ENCODE measurements around the gene INSC. TPM values are rescaled to one million over a fixed set of nuclear protein-coding genes. Genes with fewer than 3 reads are reported as not detected.

Gene INSC
- total and polyA plus RNA-seq, 2 of the 8 experiments (the other 6 are each of a cell fraction or from before 2014, with no cell fraction given) = 0.58 to 0.59 TPM

DNA sequence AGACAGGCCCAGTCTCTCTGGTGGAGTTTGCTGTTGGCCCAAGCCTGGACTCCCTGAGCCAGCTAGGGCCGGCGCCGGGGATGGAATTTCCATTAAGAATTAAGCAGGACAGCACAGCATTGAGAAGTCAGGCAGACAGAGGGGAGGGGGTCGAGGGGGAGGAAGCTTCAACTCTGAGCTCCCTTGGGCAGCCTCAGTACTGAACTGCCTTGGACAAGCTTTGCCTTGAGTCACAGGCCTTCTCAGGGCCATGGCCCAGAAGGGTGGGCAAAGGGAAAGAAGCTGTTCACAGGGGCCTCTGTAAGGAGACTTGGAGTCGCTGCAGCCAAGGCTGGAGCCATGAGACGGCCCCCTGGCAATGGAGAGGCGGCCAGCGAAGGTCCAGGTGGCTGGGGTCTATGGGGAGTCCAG, 2.6 kb upstream of the INSC start:
- H3K4ac ChIP-seq (replicated peaks; ENCODE audit: insufficient read length, low read depth, low read length) = no peak overlapping the region
- H3K4me3 ChIP-seq (ENCODE audit: extremely low read depth in 1 of 4, insufficient read depth in 2 of 4, low read depth in 3 of 4, low read length in 4 of 4) = no peak overlapping the region
- POLR2A ChIA-PET (ENCODE audit: partially characterized antibody) = no interaction called here
- CTCF ChIA-PET (ENCODE audit: partially characterized antibody) = interaction anchor here (0.7 to 3.0 kb wide), 5 partner anchors 11 to 205 kb away, joined by 3 to 39 read pairs (median 4); partner anchors contain the start of gene CALCB
- H2BK5ac ChIP-seq (ENCODE audit: low read depth, low read length) = no peak overlapping the region
- no peak overlapping the region for H3K14ac ChIP-seq (ENCODE audit: insufficient read length)
- H3K79me1 ChIP-seq (ENCODE audit: low read depth, low read length) = no peaks in the 10 kb centered on the region
- DNase-seq (ENCODE audit: low read depth in 1 of 2, low spot score in 2 of 2) (no peak), FAIRE-seq (no peak)
- H2AFZ ChIP-seq (ENCODE audit: low read length) = no peak overlapping the region
- H3K23me2 ChIP-seq (ENCODE audit: low read depth, low read length) = peaks cover 5% of the 10 kb centered on the region; the same call in 1 of the 2 replicates
- no peak overlapping the region for H2BK120ac ChIP-seq (replicated peaks; ENCODE audit: low read depth, low read length)
- TF ChIP-seq PHF8 (conservative IDR thresholded peaks at IDR 0.05; ENCODE audit: low read depth, low read length) (no peak), JUN (IDR thresholded peaks at IDR 0.05; ENCODE audit: low read depth, low read length) (no peak), TCF12 (IDR thresholded peaks at IDR 0.05; ENCODE audit: low read depth, low read length) (no peak), KDM4A (IDR thresholded peaks at IDR 0.05; ENCODE audit: low read depth, low read length, severe bottlenecking) (no peak), NANOG (IDR thresholded peaks at IDR 0.05; ENCODE audit: insufficient read depth, low read depth, low read length, poor library complexity, severe bottlenecking) (no peak), NRF1 (IDR thresholded peaks at IDR 0.05; ENCODE audit: low read depth, low read length) (no peak), ATF2 (IDR thresholded peaks at IDR 0.05; ENCODE audit: low read length) (no peak), CHD2 (IDR thresholded peaks at IDR 0.05; ENCODE audit: low read length) (no peak), SP2 (IDR thresholded peaks at IDR 0.05; ENCODE audit: low read length) (no peak), BACH1 (IDR thresholded peaks at IDR 0.05; ENCODE audit: low read length) (no peak)
- H2BK15ac ChIP-seq (ENCODE audit: low read length) = no peak overlapping the region
- H3K4me2 ChIP-seq (ENCODE audit: insufficient read depth in 1 of 2, low read depth in 2 of 2, low read length in 2 of 2) = no peak overlapping the region
- H3K4me1 ChIP-seq (replicated peaks in 1 of 4; ENCODE audit: control insufficient read depth in 3 of 4, insufficient read depth in 4 of 4, low read length in 3 of 4) = peaks cover 0 to 3% (median under 1%) of the 10 kb centered on the region in 4 experiments; a peak in 1 of 7 replicates
- no peak overlapping the region for H4K5ac ChIP-seq (ENCODE audit: insufficient read length, low read depth, low read length)
- peaks cover 0 to 2% of the 10 kb centered on the region in 2 experiments for H4K20me1 ChIP-seq (replicated peaks in 1 of 2; ENCODE audit: control insufficient read depth in 1 of 2, insufficient read depth in 2 of 2, low read length in 2 of 2)
- H3K27me3 ChIP-seq (replicated peaks in 1 of 4; ENCODE audit: control insufficient read depth in 3 of 4, extremely low read depth in 1 of 4, insufficient read depth in 3 of 4, low read length in 3 of 4) = peaks cover 1 to 26% (median 18%) of the 10 kb centered on the region in 4 experiments; a peak in 6 of 7 replicates
- H3K79me2 ChIP-seq (ENCODE audit: control insufficient read depth in 1 of 2, insufficient read depth in 2 of 2, low read length in 2 of 2) = no peaks in the 10 kb centered on the region
- no peak overlapping the region for H3K27ac ChIP-seq (ENCODE audit: low read depth, low read length)
- H3K18ac ChIP-seq (ENCODE audit: extremely low read depth, low read length) = no peak overlapping the region
- no peak overlapping the region for H3K56ac ChIP-seq (replicated peaks; ENCODE audit: insufficient read length, low read depth, low read length)
- WGBS, 2 experiments (ENCODE audit: extremely low coverage in 1 of 2, insufficient coverage in 1 of 2, insufficient read length in 1 of 2, insufficient replicate concordance in 2 of 2, low coverage in 1 of 2, low lambda C conversion rate in 2 of 2, missing lambda C conversion rate in 1 of 2) = 91% methylated on average over 8 of the region's 8 CpGs; no CpG with 5 or more reads in 1 of the 2 experiments
- no peak overlapping the region for H2BK20ac ChIP-seq (ENCODE audit: low read length)
- no peak overlapping the region for H2AK5ac ChIP-seq (ENCODE audit: low read depth, low read length)
- H3K9me3 ChIP-seq (ENCODE audit: insufficient read depth in 2 of 2, low read depth in 1 of 2, low read length in 1 of 2) = no peaks in the 10 kb centered on the region
- H3K36me3 ChIP-seq (ENCODE audit: control insufficient read depth in 2 of 4, insufficient read depth in 4 of 4, low read length in 3 of 4) = no peaks in the 10 kb centered on the region
- H2BK12ac ChIP-seq (ENCODE audit: low read depth, low read length) = no peak overlapping the region
- no peak overlapping the region for H4K8ac ChIP-seq (ENCODE audit: extremely low read depth, insufficient read depth, low read length)
- no peak overlapping the region for H3K9ac ChIP-seq (replicated peaks in 1 of 4; ENCODE audit: extremely low read depth in 1 of 4, low read depth in 3 of 4, low read length in 3 of 4)
- H4K91ac ChIP-seq (replicated peaks; ENCODE audit: insufficient read length, low read length) = no peak overlapping the region
- H3K23ac ChIP-seq (ENCODE audit: insufficient read length) = no peak overlapping the region
